A549 (cell line): ENCODE data around the gene CTDP1. TPM values are rescaled to one million over a fixed set of nuclear protein-coding genes. Genes with fewer than 3 reads are reported as not detected.

ENCODE experiments used
- ATAC-seq, 2 experiments: fragments of 200-7000 bp in 1 of 2; fragments of >200 bp in 1 of 2; cut with Nextera tagmentation in 1 of 2; cut with Tn5 transposase in 1 of 2; 3 replicates each; pipeline versions ENCODE4 v1.8.0 to v1.9.1; 2018 to 2020; ENCODE audit warnings: mild to moderate bottlenecking in 1 of 2, moderate library complexity in 1 of 2
- CTCF ChIA-PET: fragments of 300-600 bp; sonication (Branson Sonifier 250); formaldehyde crosslinking; extraction: SDS; loops from one replicate; lab custom pipeline; 2021; ENCODE audit warnings: antibody characterized with exemption, inconsistent platforms; lab: Yijun Ruan, JAX
- POLR2A ChIA-PET: fragments of 350-600 bp; formaldehyde crosslinking; extraction: SDS; loops from one replicate; lab custom pipeline; 2021; ENCODE audit warnings: antibody characterized with exemption, inconsistent platforms; lab: Yijun Ruan, JAX
- DNase-seq, 2 experiments: peaks; one replicate each; pipeline versions ENCODE4 v3.0.0 to v3.0.0-alpha.2; 2011 to 2016; ENCODE audit warnings: low read depth in 1 of 2, low spot score in 1 of 2
- FAIRE-seq: peaks from 2 replicates; lab custom pipeline; 2011; peaks lifted over from hg19 to GRCh38; lab: Jason Lieb, UNC
- H3K27ac ChIP-seq, 2 experiments: fragments of >200 bp; sonication (Bioruptor Twin); formaldehyde crosslinking; 3 replicates each; pipeline ENCODE4 v1.5.1; 2016 to 2017
- H3K4me1 ChIP-seq: fragments of >200 bp; sonication (Bioruptor Twin); formaldehyde crosslinking; 3 replicates; pipeline ENCODE4 v1.6.1; 2016
- H3K4me2 ChIP-seq: fragments of >200 bp; sonication (Bioruptor Twin); formaldehyde crosslinking; 3 replicates; pipeline ENCODE4 v1.6.1; 2016
- H3K4me3 ChIP-seq: fragments of >200 bp; sonication (Bioruptor Twin); formaldehyde crosslinking; 3 replicates; pipeline ENCODE4 v1.5.1; 2016
- H3K9me3 ChIP-seq: fragments of >200 bp; sonication (Bioruptor Twin); formaldehyde crosslinking; 3 replicates; pipeline ENCODE4 v1.6.1; 2016
- CBX2 ChIP-seq: fragments of 200-600 bp; sonication (generic); IDR thresholded peaks from 2 replicates; pipeline ENCODE4 v1.6.1; 2016; ENCODE audit warnings: low read depth, mild to moderate bottlenecking, borderline replicate concordance
- CHD2 ChIP-seq: fragments of 150-350 bp; IDR thresholded peaks from 2 replicates; pipeline ENCODE4 v1.6.1; 2014; ENCODE audit warnings: low read length; ENCODE audit not compliant: partially characterized antibody
- CHD4 ChIP-seq: fragments of 200-600 bp; sonication (generic); IDR thresholded peaks from 2 replicates; pipeline ENCODE4 v1.6.1; 2016; ENCODE audit warnings: antibody characterized with exemption, mild to moderate bottlenecking, borderline replicate concordance
- EHMT2 ChIP-seq: fragments of 200-600 bp; sonication (generic); IDR thresholded peaks from 2 replicates; pipeline ENCODE4 v1.6.1; 2016; ENCODE audit warnings: antibody characterized with exemption, low read depth, mild to moderate bottlenecking, moderate library complexity
- EP300 ChIP-seq, 2 experiments: fragments of >200 bp; sonication (Bioruptor Twin); formaldehyde crosslinking; IDR thresholded peaks; 2 replicates in 1 of 2; 3 replicates in 1 of 2; pipeline ENCODE4 v1.6.1; 2016 to 2017
- FOXS1 ChIP-seq: fragments of 250-450 bp; sonication (Bioruptor Pico); IDR thresholded peaks from 2 replicates; pipeline ENCODE4 v1.5.0; 2020; ENCODE audit warnings: mild to moderate bottlenecking, moderate library complexity
- HDAC2 ChIP-seq: fragments of 200-600 bp; sonication (generic); IDR thresholded peaks from 2 replicates; pipeline ENCODE4 v1.6.1; 2016
- HOXA7 ChIP-seq: fragments of 250-450 bp; sonication (Bioruptor Pico); IDR thresholded peaks from 2 replicates; pipeline ENCODE4 v1.5.0; 2020; ENCODE audit warnings: mild to moderate bottlenecking, moderate library complexity
- HOXB13 ChIP-seq: fragments of 250-450 bp; sonication (Bioruptor Pico); IDR thresholded peaks from 2 replicates; pipeline ENCODE4 v1.5.0; 2020; ENCODE audit warnings: low read depth, mild to moderate bottlenecking, moderate library complexity
- JUNB ChIP-seq: fragments of >200 bp; sonication (Bioruptor Twin); formaldehyde crosslinking; IDR thresholded peaks from 2 replicates; pipeline ENCODE4 v1.6.1; 2016
- KDM1A ChIP-seq: fragments of 200-600 bp; sonication (generic); IDR thresholded peaks from 2 replicates; pipeline ENCODE4 v1.6.1; 2016; ENCODE audit warnings: low read depth, mild to moderate bottlenecking
- MAFK ChIP-seq: fragments of 450-650 bp; IDR thresholded peaks from 2 replicates; pipeline ENCODE4 v1.6.1; 2014; ENCODE audit not compliant: partially characterized antibody
- MAX ChIP-seq: IDR thresholded peaks from 2 replicates; pipeline ENCODE4 v1.6.1; 2012
- MYC ChIP-seq: IDR thresholded peaks from 2 replicates; pipeline ENCODE4 v1.6.1; 2012; ENCODE audit warnings: mild to moderate bottlenecking, inconsistent platforms, low read length, improper control_type of control experiment, borderline replicate concordance
- NFE2L2 ChIP-seq: fragments of 150-350 bp; conservative IDR thresholded peaks from 2 replicates; pipeline ENCODE4 v1.6.1; 2014; ENCODE audit warnings: low read length
- NR3C1 ChIP-seq: fragments of >200 bp; sonication (Bioruptor Twin); formaldehyde crosslinking; IDR thresholded peaks from 3 replicates; pipeline ENCODE4 v1.6.1; 2017
- PHF8 ChIP-seq: fragments of 200-600 bp; sonication (generic); IDR thresholded peaks from 2 replicates; pipeline ENCODE4 v1.6.1; 2016; ENCODE audit warnings: low read depth, mild to moderate bottlenecking, antibody characterized with exemption, moderate library complexity, borderline replicate concordance
- POLR2AphosphoS2 ChIP-seq: conservative IDR thresholded peaks from 2 replicates; pipeline ENCODE4 v1.6.1; 2012; ENCODE audit warnings: low read length, improper control_type of control experiment, inconsistent platforms
- RAD21 ChIP-seq, 2 experiments: fragments of >200 bp in 1 of 2; sonication (Bioruptor Twin) in 1 of 2; formaldehyde crosslinking in 1 of 2; IDR thresholded peaks in 1 of 2; conservative IDR thresholded peaks in 1 of 2; 2 replicates in 1 of 2; 3 replicates in 1 of 2; pipeline ENCODE4 v1.6.1; 2012 to 2018; ENCODE audit warnings: inconsistent platforms in 1 of 2
- RCOR1 ChIP-seq: fragments of 150-350 bp; IDR thresholded peaks from 2 replicates; pipeline ENCODE4 v1.6.1; 2014; ENCODE audit warnings: antibody characterized with exemption, low read length, low read depth
- RNF2 ChIP-seq: fragments of 200-600 bp; sonication (generic); IDR thresholded peaks from 2 replicates; pipeline ENCODE4 v1.6.1; 2016; ENCODE audit warnings: low read depth, mild to moderate bottlenecking, antibody characterized with exemption, moderate library complexity, borderline replicate concordance
- TFCP2L1 ChIP-seq: fragments of 250-450 bp; sonication (Bioruptor Pico); IDR thresholded peaks from 2 replicates; pipeline ENCODE4 v1.5.0; 2021; ENCODE audit warnings: mild to moderate bottlenecking
- TP53 ChIP-seq: fragments of 250-450 bp; sonication (Bioruptor Pico); IDR thresholded peaks from 2 replicates; pipeline ENCODE4 v1.5.0; 2021; ENCODE audit warnings: mild to moderate bottlenecking, moderate library complexity
- ZC3H11A ChIP-seq: fragments of 450-650 bp; IDR thresholded peaks from 2 replicates; pipeline ENCODE4 v1.6.1; 2014; ENCODE audit warnings: antibody characterized with exemption, mild to moderate bottlenecking
- ZSCAN20 ChIP-seq: fragments of 250-450 bp; sonication (Bioruptor Pico); IDR thresholded peaks from 2 replicates; pipeline ENCODE4 v1.8.0; 2022; ENCODE audit warnings: mild to moderate bottlenecking, moderate library complexity
- WGBS: methylation state at CpG from one replicate; pipeline ENCODE4 v1.1.6; 2017; ENCODE audit errors: missing lambda C conversion rate; 5-methylcytosine and 5-hydroxymethylcytosine counted together
- polyA plus RNA-seq, 4 experiments: library from polyadenylated mRNA; depleted of rRNA in 3 of 4; stranded (reverse); fragments of >200 nt; fragmentation: RNase III in 1 of 4; extraction: RNeasy Plus Mini Kit Qiagen cat#74134 plus additional on column Dnase treatment in 1 of 4; gene quantifications; 2 replicates in 3 of 4; 3 replicates in 1 of 4; pipeline ENCODE4 v1.2.3, GENCODE V29; 2011 to 2017
- TF ChIP-seq, protein P1 (sequence below): IDR thresholded peaks from 2 replicates; pipeline ENCODE4 v1.6.1; 2012; ENCODE audit warnings: low read depth, borderline replicate concordance
- TF ChIP-seq, protein P2 (sequence below): fragments of >200 bp; sonication (Bioruptor Twin); formaldehyde crosslinking; IDR thresholded peaks from 2 replicates; pipeline ENCODE4 v1.6.1; 2016
- TF ChIP-seq, protein P3 (sequence below): fragments of >200 bp; sonication (Bioruptor Twin); formaldehyde crosslinking; IDR thresholded peaks from 3 replicates; pipeline ENCODE4 v1.5.1; 2016

Gene CTDP1
- polyA plus RNA-seq, 2 of the 4 experiments (the other 2 are of a cell fraction) = 6.8 to 12.1 TPM

- FAIRE-seq = no peak
- 92% methylated on average over 28 of the region's 31 CpGs for WGBS
- TF ChIP-seq EHMT2 (no peak), NR3C1 (no peak), RNF2 (no peak), MAX (no peak), HOXA7 (no peak), TFCP2L1 (CRISPR knock-in tag) (no peak), FOXS1 (CRISPR knock-in tag) (no peak), NFE2L2 (no peak), KDM1A (no peak)
- TF ChIP-seq, all 56 proteins: peak for 0
- Histone ChIP-seq H3K4me2 (no peak overlapping the region), H3K27ac (no peak overlapping the region), H3K4me1 (no peaks in the 10 kb centered on the region), H3K4me3 (no peak overlapping the region), H3K9me3 (no peaks in the 10 kb centered on the region)
- ChIA-PET POLR2A (no interaction called here), CTCF (no interaction called here)
- no peak for DNase-seq
- ATAC-seq = no peak
These were observed 76.0 kb downstream of the CTDP1 start for GRCh38 chr18:79755496-79756142.

DNA sequence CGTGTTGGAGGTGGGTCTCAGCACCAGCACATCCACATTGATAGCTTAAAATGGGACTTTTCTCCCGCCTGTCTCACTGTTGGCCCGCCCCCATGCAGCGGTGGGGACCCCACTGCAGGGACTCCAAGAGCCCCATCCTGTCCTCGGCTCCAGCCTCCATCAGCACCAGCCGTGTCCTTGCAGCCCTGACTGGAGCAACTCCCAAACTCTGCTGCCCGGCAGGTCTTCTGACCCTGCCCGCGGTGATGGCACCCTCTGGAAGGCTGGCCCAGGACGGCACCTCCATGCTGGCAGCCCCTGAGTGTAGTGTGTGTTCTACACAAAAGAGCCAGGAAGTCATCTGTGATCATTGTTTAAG, 76.5 kb downstream of the CTDP1 start:
- TF ChIP-seq, protein P1, sequence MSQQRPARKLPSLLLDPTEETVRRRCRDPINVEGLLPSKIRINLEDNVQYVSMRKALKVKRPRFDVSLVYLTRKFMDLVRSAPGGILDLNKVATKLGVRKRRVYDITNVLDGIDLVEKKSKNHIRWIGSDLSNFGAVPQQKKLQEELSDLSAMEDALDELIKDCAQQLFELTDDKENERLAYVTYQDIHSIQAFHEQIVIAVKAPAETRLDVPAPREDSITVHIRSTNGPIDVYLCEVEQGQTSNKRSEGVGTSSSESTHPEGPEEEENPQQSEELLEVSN = no peak
- TF ChIP-seq EP300 (IDR thresholded peaks at IDR 0.05) (no peak), CHD4 (no peak), HOXA7 (no peak), CHD2 (no peak), MYC (no peak)
- TF ChIP-seq, protein P2, sequence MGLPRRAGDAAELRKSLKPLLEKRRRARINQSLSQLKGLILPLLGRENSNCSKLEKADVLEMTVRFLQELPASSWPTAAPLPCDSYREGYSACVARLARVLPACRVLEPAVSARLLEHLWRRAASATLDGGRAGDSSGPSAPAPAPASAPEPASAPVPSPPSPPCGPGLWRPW = no peak
- DNase-seq = no peak
- no CpG with 5 or more reads among the region's 10 CpGs for WGBS
- Histone ChIP-seq H3K9me3 (no peaks in the 10 kb centered on the region), H3K4me3 (no peak overlapping the region), H3K4me2 (no peak overlapping the region), H3K27ac (no peak overlapping the region), H3K4me1 (no peaks in the 10 kb centered on the region)
- ChIA-PET POLR2A (no interaction called here), CTCF (no interaction called here)
- no peak for ATAC-seq
- no peak for FAIRE-seq

GRCh38 chr18:79756826-79757225, 77.2 kb downstream of the CTDP1 start:
- no peak for FAIRE-seq
- no peak for ATAC-seq
- POLR2A ChIA-PET = no interaction called here
- CTCF ChIA-PET = no interaction called here
- H3K27ac ChIP-seq = no peak overlapping the region
- TF ChIP-seq CHD4 (no peak), TFCP2L1 (CRISPR knock-in tag) (no peak), RCOR1 (no peak), PHF8 (no peak), ZSCAN20 (CRISPR knock-in tag) (no peak), HDAC2 (no peak), NFE2L2 (no peak), POLR2AphosphoS2 (no peak), ZC3H11A (no peak), MAX (no peak), HOXB13 (CRISPR knock-in tag) (no peak), CBX2 (no peak), RAD21 (conservative IDR thresholded peaks at IDR 0.05 in 1 of 2, IDR thresholded peaks at IDR 0.05 in 1 of 2) (no peak), MAFK (no peak), TP53 (no peak), RNF2 (no peak), HOXA7 (no peak), JUNB (no peak)
- TF ChIP-seq, protein P3, sequence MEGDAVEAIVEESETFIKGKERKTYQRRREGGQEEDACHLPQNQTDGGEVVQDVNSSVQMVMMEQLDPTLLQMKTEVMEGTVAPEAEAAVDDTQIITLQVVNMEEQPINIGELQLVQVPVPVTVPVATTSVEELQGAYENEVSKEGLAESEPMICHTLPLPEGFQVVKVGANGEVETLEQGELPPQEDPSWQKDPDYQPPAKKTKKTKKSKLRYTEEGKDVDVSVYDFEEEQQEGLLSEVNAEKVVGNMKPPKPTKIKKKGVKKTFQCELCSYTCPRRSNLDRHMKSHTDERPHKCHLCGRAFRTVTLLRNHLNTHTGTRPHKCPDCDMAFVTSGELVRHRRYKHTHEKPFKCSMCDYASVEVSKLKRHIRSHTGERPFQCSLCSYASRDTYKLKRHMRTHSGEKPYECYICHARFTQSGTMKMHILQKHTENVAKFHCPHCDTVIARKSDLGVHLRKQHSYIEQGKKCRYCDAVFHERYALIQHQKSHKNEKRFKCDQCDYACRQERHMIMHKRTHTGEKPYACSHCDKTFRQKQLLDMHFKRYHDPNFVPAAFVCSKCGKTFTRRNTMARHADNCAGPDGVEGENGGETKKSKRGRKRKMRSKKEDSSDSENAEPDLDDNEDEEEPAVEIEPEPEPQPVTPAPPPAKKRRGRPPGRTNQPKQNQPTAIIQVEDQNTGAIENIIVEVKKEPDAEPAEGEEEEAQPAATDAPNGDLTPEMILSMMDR = no peak
- TF ChIP-seq, protein P2 = no peak
- TF ChIP-seq, all 56 proteins: peak for 0
- no peak overlapping the region for H3K4me2 ChIP-seq
- H3K9me3 ChIP-seq = no peaks in the 10 kb centered on the region
- 96% methylated on average over 11 of the region's 11 CpGs for WGBS
- H3K4me3 ChIP-seq = no peak overlapping the region
- H3K4me1 ChIP-seq = no peaks in the 10 kb centered on the region
- DNase-seq = no peak
